ES-I3 (cell line): ENCODE measurements around the gene SF3A1.

Experiments used
- H3K36me3 ChIP-seq: 2 replicates; pipeline ENCODE4 v1.6.1; 2013; ENCODE audit warnings: mild to moderate bottlenecking, low read length, control low read depth, moderate library complexity; ENCODE audit not compliant: insufficient read depth
- H3K4me1 ChIP-seq: 2 replicates; pipeline ENCODE4 v1.6.1; 2013; ENCODE audit warnings: mild to moderate bottlenecking, control low read depth, low read length; ENCODE audit not compliant: insufficient read depth
- H3K9ac ChIP-seq: 2 replicates; pipeline ENCODE4 v1.6.1; 2013; ENCODE audit warnings: low read depth, mild to moderate bottlenecking, low read length, moderate library complexity
- H3K9me3 ChIP-seq: 2 replicates; pipeline ENCODE4 v1.6.1; 2013; ENCODE audit warnings: mild to moderate bottlenecking, low read length, moderate library complexity; ENCODE audit not compliant: control insufficient read depth, insufficient read depth

SF3A1 gene

DNA sequence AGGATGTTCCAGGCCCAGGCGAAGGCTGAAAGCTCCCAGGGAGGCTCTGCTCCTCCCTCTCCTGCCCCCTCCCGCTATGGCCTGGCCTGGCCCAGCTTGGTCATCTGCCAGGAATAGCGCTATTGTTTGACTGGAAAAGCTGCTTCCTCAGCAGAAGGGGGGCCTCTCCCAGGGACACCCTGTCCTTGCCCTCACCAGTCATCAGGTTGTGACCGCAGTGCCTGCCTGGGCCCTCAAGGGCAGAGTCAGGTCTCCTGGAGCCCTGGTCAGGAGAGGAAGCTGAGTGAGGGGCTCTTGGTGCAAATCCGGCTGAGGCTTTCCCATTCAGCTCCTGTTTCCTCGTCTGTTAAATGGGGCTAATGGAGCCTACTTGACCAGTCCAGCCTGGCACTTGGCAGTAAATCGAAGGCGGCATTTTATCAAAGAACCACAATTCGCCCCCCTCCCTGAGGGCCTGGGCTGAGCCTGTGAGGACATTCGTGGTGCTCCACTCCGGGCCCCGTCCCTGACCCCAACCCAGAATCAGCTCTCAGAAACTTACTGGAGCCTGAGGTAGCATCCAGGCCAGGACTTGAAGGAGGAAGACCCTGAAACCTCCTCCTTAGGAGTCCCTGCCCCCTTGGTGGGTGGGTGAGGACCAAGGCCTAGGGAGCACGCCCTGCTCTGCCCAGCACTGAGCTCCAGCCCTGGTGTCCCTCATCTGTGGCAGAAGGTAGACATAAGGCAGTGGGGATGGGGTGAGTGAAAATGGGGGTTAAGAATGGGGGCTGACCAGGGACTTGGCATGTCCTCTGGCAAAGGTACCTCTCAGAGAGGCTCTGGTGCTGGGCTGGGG, 65.4 kb downstream of the SF3A1 start:
- no peaks in the 10 kb centered on the region for H3K9me3 ChIP-seq
- H3K36me3 ChIP-seq: no peaks in the 10 kb centered on the region
- H3K4me1 ChIP-seq: peaks cover 14% of the 10 kb centered on the region
- H3K9ac ChIP-seq: no peak overlapping the region

DNA sequence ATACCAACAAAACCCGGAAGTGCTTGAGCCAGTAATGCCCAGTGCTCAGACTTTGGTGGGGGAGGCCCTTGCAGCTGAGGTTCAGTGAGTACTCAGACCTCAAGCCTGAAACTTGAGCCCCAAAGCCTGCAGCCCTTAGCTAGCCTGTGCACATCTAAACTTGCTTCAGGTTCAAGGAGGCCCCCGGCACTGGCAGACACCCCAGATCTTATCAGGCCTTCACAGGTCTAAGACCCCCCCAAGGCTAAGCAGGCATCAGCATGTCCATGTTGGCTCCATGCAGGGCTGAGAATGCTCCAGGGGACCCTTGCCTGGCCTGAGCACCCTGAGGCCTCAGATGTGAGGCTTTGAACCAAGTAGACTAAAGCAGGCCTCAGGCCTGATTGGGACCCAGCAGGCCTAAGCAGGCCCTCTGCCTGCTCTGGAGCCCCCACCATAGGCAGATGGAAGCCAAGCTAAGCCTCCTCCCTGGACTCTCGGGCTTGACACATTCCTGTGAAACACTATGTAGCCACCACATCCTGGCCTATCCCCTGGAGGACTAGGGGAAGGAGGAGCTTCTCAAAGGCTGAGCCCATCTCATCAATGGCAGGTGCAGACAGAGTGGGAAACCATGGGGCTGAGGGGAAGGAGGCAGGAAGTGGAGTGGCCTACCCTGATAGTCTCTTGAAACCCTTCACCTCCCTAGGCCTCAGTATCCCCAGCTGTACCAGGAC, 66.2 kb downstream of the SF3A1 start:
- H3K9me3 ChIP-seq: no peaks in the 10 kb centered on the region
- H3K36me3 ChIP-seq: no peaks in the 10 kb centered on the region
- H3K9ac ChIP-seq: peak overlapping the region; percentile 49; the same call in 1 of the 2 replicates
- H3K4me1 ChIP-seq: peaks cover 14% of the 10 kb centered on the region

DNA sequence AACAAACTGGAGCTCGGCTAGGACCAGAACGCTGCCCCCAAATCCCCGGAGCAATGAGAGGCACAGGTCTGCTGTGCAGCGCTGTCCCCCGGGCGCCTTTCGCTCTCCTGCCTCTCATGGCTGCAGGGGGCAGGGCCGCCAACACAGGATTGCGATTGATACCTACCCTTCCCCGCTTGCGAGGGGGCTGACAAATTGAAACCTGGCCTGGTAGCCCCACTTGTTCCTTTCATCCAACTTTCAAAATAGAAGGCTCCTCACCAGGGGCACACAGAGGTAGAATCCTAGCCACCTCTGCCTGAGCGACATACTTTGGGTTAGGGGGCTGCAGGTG, 66.7 kb downstream of the SF3A1 start:
- Histone ChIP-seq H3K9ac (peak overlapping the region; percentile 49; the same call in 1 of the 2 replicates), H3K36me3 (no peaks in the 10 kb centered on the region), H3K4me1 (peaks cover 14% of the 10 kb centered on the region), H3K9me3 (no peaks in the 10 kb centered on the region)

DNA sequence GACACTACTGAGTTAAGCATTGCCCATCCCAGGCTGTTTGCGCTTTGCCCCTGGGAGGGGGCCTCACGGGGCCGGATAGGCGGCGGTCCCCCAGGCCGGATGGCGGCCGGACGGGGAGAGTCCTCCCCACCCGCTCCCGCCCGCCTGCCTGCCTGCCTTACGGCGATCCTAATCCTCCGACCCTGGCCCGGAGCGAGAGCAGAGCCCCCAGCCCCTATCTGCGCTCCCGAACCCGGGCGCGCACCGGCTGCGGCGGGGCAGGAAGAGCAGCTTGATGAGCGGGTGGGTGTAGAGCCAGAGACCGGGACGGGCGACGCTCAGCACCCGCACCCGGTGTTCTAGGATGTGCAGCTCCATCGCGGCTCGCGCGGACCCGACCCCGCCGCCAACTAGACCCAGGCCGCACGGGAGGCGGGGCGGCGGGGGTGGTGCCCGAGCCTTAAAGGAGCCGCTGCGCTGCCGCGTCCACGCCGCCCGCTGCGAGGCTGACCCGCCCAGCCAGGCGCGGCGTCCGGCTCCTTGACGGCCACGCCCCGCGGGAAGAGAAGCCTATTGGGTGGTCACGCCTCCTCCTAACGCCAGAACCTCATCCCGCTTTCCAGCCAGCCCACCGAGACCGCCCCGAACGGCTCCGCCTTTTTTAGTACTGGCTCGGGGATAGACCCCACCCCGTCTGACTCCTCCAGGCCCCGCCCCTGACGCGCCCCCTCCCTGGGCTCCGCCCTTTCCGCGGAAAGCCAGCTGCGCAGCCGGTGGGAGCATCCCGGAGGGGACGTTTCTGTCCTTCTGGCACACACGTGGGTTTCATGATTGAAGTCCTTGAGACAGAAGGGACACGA, 67.3 kb downstream of the SF3A1 start, which contains the start of gene CASTOR1:
CASTOR1 (minus strand) TSS at position 365 of the 839 bp plus-strand sequence; CDS start at position 357, 8 bp downstream.
- Histone ChIP-seq H3K9me3 (no peaks in the 10 kb centered on the region), H3K9ac (peak within 1 kb of the TSS; percentile 54; the same call in 1 of the 2 replicates), H3K4me1 (peaks cover 14% of the 10 kb centered on the region), H3K36me3 (no peaks in the 10 kb centered on the region)

DNA sequence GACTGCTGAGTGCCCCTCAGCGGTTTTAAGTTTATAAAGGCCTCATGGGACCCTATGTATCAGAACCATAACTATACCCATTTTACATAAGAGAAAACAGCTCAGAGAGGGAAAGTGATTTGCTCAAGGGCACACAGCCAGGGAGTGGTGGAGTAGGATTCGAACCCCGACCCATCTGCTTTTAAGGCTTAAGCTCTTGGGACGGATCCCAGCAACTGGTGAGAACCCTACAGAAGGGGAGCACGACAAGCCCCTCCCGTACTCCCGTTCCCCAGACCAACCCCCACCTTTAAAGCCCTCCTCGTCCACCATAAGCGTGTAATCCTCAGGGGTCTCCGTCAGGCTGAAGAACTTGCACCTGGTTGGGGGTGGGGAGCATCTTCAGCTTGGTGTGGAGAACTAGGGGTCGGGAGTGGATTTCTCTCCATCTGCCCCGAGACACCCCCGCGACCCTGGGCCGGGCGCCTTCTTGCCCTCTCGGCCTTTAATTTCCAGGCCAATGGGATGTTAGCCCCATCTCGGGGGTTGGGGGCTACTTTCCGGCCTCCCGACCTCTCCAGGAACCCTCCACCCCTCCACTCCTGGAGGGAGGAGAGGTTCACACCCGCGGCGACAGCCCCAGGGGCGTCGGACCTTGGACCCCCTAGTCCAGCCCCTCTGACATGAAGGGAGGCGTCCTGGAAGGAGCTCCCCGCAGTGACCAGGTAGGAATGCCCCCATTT, 68.1 kb downstream of the SF3A1 start:
- Histone ChIP-seq H3K9ac (peak overlapping the region; percentile 54; the same call in 1 of the 2 replicates), H3K9me3 (no peaks in the 10 kb centered on the region)

DNA sequence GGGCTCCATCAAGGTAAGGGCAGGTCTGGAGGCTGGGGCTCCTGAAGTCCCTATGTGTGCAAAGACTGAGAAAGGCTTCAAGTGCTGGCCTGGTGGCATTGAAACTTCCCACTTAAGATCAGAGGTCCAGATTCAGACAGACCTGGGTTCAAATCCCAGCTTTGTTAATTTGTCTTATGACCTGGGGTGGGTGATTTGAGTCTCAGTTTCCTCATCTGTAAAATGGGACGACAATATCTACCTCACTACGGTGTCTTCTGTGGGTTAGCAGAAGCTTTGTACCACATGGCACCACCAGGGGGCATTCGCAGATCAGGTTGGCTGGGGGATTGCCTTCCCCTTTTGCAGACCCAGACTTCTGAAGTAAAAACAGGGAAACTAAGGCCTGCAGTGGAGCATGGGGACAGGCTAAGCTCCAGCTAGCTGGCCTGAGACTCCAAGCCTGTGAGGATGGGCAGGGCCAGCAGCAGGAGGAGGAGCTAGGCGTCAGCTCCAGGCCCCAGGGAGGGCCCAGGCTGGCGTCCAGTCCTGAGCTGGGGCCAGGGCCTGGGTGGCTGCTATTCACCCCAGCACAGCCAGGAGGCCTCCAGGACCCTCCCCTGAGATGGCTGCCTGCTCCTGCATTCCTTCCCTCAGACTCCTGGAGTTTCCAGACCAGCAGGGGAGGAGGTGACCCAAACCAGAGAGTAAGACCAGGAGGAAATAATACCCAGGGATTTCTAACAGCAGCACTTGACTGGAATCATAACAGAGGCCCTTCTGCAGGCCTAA, 68.9 kb downstream of the SF3A1 start:
- Histone ChIP-seq H3K4me1 (peaks cover 14% of the 10 kb centered on the region), H3K9ac (no peak overlapping the region), H3K36me3 (no peaks in the 10 kb centered on the region), H3K9me3 (no peaks in the 10 kb centered on the region)

More for the DNA sequence above, 68.1 kb downstream of the SF3A1 start:
- Histone ChIP-seq H3K4me1 (peaks cover 14% of the 10 kb centered on the region), H3K36me3 (no peaks in the 10 kb centered on the region)

DNA sequence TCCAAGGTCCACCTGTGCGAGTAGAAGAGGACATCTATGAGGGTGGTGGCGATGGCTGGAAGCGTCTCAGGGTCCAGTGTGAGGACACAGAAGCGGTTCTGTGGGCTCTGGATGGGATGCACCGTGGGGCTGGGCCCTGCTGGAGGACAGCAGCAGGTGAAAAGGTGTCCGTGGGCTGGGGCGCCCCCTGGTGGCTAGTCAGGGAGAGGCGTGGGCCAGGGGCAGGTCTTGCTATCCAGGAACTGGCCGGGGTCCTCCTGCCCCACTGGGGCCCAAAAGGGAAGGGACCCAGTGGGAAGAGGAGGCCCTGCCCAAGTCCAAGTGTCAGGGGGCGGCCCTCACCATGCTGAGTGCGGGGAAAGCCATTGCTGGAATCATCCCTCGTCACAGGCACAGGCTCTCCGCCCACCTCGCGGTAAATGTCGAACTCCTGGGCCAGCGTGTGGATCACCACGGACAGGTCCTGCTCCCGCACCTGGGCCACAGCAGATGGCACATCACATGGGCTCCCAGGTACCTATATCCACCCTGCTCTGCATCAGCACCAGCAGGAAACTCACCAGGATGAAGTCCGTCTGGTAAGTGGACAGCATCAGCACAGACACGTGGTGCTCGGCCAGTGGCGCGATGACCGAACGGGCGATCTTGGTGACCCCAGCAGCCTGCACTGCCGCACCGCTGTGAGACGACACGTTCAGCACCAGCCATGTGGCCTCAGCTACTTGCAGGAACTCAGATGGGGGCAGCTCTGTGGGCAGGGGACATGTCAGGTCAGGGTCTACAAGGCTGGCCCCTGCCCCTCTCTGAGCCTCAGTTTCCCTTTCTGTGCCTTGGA, 69.7 kb downstream of the SF3A1 start:
- no peak overlapping the region for H3K9ac ChIP-seq
- H3K9me3 ChIP-seq: no peaks in the 10 kb centered on the region
- H3K36me3 ChIP-seq: no peaks in the 10 kb centered on the region
- peaks cover 14% of the 10 kb centered on the region for H3K4me1 ChIP-seq

- Histone ChIP-seq H3K4me1 (peaks cover 14% of the 10 kb centered on the region), H3K9me3 (no peaks in the 10 kb centered on the region), H3K36me3 (no peaks in the 10 kb centered on the region), H3K9ac (no peak overlapping the region)
Observed at GRCh38 chr22:30286331-30286730, 70.4 kb downstream of the SF3A1 start.

GRCh38 chr22:30285846-30286200, 70.9 kb downstream of the SF3A1 start:
- H3K4me1 ChIP-seq: peaks cover 9% of the 10 kb centered on the region
- no peaks in the 10 kb centered on the region for H3K9me3 ChIP-seq
- no peaks in the 10 kb centered on the region for H3K36me3 ChIP-seq
- no peak overlapping the region for H3K9ac ChIP-seq

- Histone ChIP-seq H3K4me1 (peaks cover 4% of the 10 kb centered on the region; the same call in 1 of the 2 replicates), H3K9me3 (no peaks in the 10 kb centered on the region)
Observed at GRCh38 chr22:30285176-30285845, 71.4 kb downstream of the SF3A1 start.

GRCh38 chr22:30284666-30285065, 72.0 kb downstream of the SF3A1 start:
- Histone ChIP-seq H3K36me3 (no peaks in the 10 kb centered on the region), H3K4me1 (no peaks in the 10 kb centered on the region), H3K9ac (no peak overlapping the region), H3K9me3 (no peaks in the 10 kb centered on the region)

More at GRCh38 chr22:30285176-30285845, 71.4 kb downstream of the SF3A1 start:
- H3K9ac ChIP-seq: no peak overlapping the region
- no peaks in the 10 kb centered on the region for H3K36me3 ChIP-seq

DNA sequence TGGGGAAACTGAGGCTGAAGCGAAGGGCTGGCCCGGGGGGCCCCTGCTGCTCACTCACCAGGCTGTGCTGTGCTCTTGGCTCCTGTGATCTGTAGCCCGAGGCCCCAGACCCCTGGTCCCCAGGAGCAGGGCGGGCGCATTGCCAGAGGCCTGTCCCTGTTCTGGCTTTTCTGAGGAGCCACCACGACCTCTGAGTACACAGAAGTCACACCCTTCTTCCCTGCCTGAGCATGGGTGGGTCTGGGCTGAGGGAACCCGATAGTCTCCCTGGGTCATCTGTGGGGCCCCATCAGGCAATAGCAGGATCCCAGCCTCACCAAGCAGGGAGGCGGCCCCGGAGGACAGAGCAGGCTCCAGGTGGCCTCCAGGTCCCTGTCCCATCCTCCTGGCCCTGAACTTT, 72.5 kb downstream of the SF3A1 start:
- Histone ChIP-seq H3K4me1 (no peaks in the 10 kb centered on the region), H3K9ac (no peak overlapping the region), H3K36me3 (no peaks in the 10 kb centered on the region), H3K9me3 (no peaks in the 10 kb centered on the region)
